NT2/D1 (cell line): ENCODE results near the gene GJB5.
"Not testable (repeated sequence)": the region's sequence is repeated elsewhere in the genome, so short reads cannot be mapped to it uniquely, and the experiment has no call there.

Experiments used
- DNase-seq: peaks from one replicate; pipeline ENCODE4 v3.0.0-alpha.2; 2011; ENCODE audit warnings: low read depth, low spot score
- H3K27me3 ChIP-seq: 2 replicates; pipeline ENCODE4 v1.6.0; 2011; ENCODE audit warnings: mild to moderate bottlenecking; ENCODE audit not compliant: insufficient read length, insufficient read depth
- H3K36me3 ChIP-seq: 2 replicates; pipeline ENCODE4 v1.6.1; 2011; ENCODE audit warnings: mild to moderate bottlenecking, low read length, mixed read lengths; ENCODE audit not compliant: insufficient read depth, insufficient read length
- H3K4me1 ChIP-seq: 2 replicates; pipeline ENCODE4 v1.5.1; 2011; ENCODE audit not compliant: insufficient read depth, insufficient read length
- H3K4me3 ChIP-seq: 2 replicates; pipeline ENCODE4 v1.5.1; 2011; ENCODE audit warnings: low read depth; ENCODE audit not compliant: insufficient read length
- H3K9ac ChIP-seq: 2 replicates; pipeline ENCODE4 v1.6.0; 2011; ENCODE audit warnings: low read depth; ENCODE audit not compliant: insufficient read length
- H3K9me3 ChIP-seq: 2 replicates; pipeline ENCODE4 v1.5.1; 2011; ENCODE audit warnings: mild to moderate bottlenecking, low read length; ENCODE audit not compliant: insufficient read depth
- SUZ12 ChIP-seq: IDR thresholded peaks from 2 replicates; pipeline ENCODE4 v1.6.1; 2011; ENCODE audit not compliant: insufficient read length, insufficient read depth; ENCODE audit errors: extremely low read depth
- YY1 ChIP-seq: IDR thresholded peaks from 2 replicates; pipeline ENCODE4 v1.6.1; 2011; ENCODE audit not compliant: insufficient read length, insufficient read depth
- ZNF274 ChIP-seq: IDR thresholded peaks from 2 replicates; pipeline ENCODE4 v1.6.1; 2011; ENCODE audit warnings: mild to moderate bottlenecking, low read depth, low read length

GJB5 gene

GRCh38 chr1:34736692-34737091 is 18.2 kb upstream of the GJB5 start:
- no peak for DNase-seq
- H3K9ac ChIP-seq, result no peak overlapping the region
- peaks cover 14% of the 10 kb centered on the region for H3K4me1 ChIP-seq
- H3K4me3 ChIP-seq, result no peak overlapping the region
- H3K36me3 ChIP-seq, result no peaks in the 10 kb centered on the region
- TF ChIP-seq YY1, result no peak
- no peak for TF ChIP-seq SUZ12
- TF ChIP-seq ZNF274, result no peak
- peaks cover 6% of the 10 kb centered on the region for H3K27me3 ChIP-seq
- no peaks in the 10 kb centered on the region for H3K9me3 ChIP-seq

- peaks cover 14% of the 10 kb centered on the region for H3K4me1 ChIP-seq
- not testable (repeated sequence) for DNase-seq, H3K9ac ChIP-seq, H3K9me3 ChIP-seq, H3K4me3 ChIP-seq, H3K36me3 ChIP-seq
- H3K27me3 ChIP-seq, result peaks cover 11% of the 10 kb centered on the region
These were observed 17.6 kb upstream of the GJB5 start for GRCh38 chr1:34737236-34737635.

- H3K9ac ChIP-seq, result no peak overlapping the region
- no peak overlapping the region for H3K4me3 ChIP-seq
- DNase-seq, result no peak
- TF ChIP-seq ZNF274 (no peak), YY1 (no peak), SUZ12 (no peak)
- H3K4me1 ChIP-seq, result peaks cover 14% of the 10 kb centered on the region
- H3K36me3 ChIP-seq, result no peaks in the 10 kb centered on the region
- peaks cover 19% of the 10 kb centered on the region for H3K27me3 ChIP-seq
- H3K9me3 ChIP-seq, result no peaks in the 10 kb centered on the region
These were observed 15.2 kb upstream of the GJB5 start for GRCh38 chr1:34739613-34740012.

GRCh38 chr1:34740161-34740868 is 14.5 kb upstream of the GJB5 start:
- TF ChIP-seq SUZ12 (no peak), ZNF274 (no peak), YY1 (no peak)
- H3K9me3 ChIP-seq, result no peaks in the 10 kb centered on the region
- H3K27me3 ChIP-seq, result peaks cover 19% of the 10 kb centered on the region
- H3K36me3 ChIP-seq, result no peaks in the 10 kb centered on the region
- H3K4me1 ChIP-seq, result peaks cover 14% of the 10 kb centered on the region
- H3K9ac ChIP-seq, result no peak overlapping the region
- no peak for DNase-seq
- no peak overlapping the region for H3K4me3 ChIP-seq

GRCh38 chr1:34742667-34743270 is 12.1 kb upstream of the GJB5 start:
- TF ChIP-seq ZNF274, result no peak
- no peak for TF ChIP-seq YY1
- no peak for TF ChIP-seq SUZ12
- peak; percentile 86 for DNase-seq
- H3K9me3 ChIP-seq, result no peaks in the 10 kb centered on the region
- H3K36me3 ChIP-seq, result no peaks in the 10 kb centered on the region
- peaks cover 14% of the 10 kb centered on the region for H3K4me1 ChIP-seq
- H3K4me3 ChIP-seq, result no peak overlapping the region
- peaks cover 19% of the 10 kb centered on the region for H3K27me3 ChIP-seq
- peak overlapping the region; percentile 3 for H3K9ac ChIP-seq

- H3K27me3 ChIP-seq, result peaks cover 19% of the 10 kb centered on the region
- H3K36me3 ChIP-seq, result no peaks in the 10 kb centered on the region
- H3K9me3 ChIP-seq, result no peaks in the 10 kb centered on the region
These were observed 11.1 kb upstream of the GJB5 start for GRCh38 chr1:34743775-34744174.

GRCh38 chr1:34744851-34745250 is 10.0 kb upstream of the GJB5 start:
- Histone ChIP-seq H3K4me3 (no peak overlapping the region), H3K4me1 (peaks cover 6% of the 10 kb centered on the region), H3K9me3 (no peaks in the 10 kb centered on the region), H3K9ac (no peak overlapping the region), H3K36me3 (no peaks in the 10 kb centered on the region), H3K27me3 (peaks cover 19% of the 10 kb centered on the region)
- no peak for DNase-seq
- TF ChIP-seq YY1 (no peak), ZNF274 (no peak), SUZ12 (no peak)

More at GRCh38 chr1:34743775-34744174, 11.1 kb upstream of the GJB5 start:
- no peak overlapping the region for H3K9ac ChIP-seq
- peaks cover 14% of the 10 kb centered on the region for H3K4me1 ChIP-seq
- no peak for DNase-seq
- TF ChIP-seq SUZ12, result no peak
- no peak for TF ChIP-seq YY1
- no peak for TF ChIP-seq ZNF274
- no peak overlapping the region for H3K4me3 ChIP-seq

GRCh38 chr1:34745666-34746065 is 9.2 kb upstream of the GJB5 start:
- H3K4me3 ChIP-seq, result no peak overlapping the region
- peaks cover 19% of the 10 kb centered on the region for H3K27me3 ChIP-seq
- H3K9ac ChIP-seq, result no peak overlapping the region
- H3K9me3 ChIP-seq, result no peaks in the 10 kb centered on the region
- no peaks in the 10 kb centered on the region for H3K36me3 ChIP-seq
- peaks cover 6% of the 10 kb centered on the region for H3K4me1 ChIP-seq
- no peak for TF ChIP-seq ZNF274
- no peak for TF ChIP-seq SUZ12
- TF ChIP-seq YY1, result no peak
- DNase-seq, result no peak
